GM12872 (cell line): ENCODE results near the gene SLC27A3.

Experiments
- CTCF ChIP-seq: IDR thresholded peaks from 3 replicates; pipeline ENCODE4 v1.5.1; 2011; ENCODE audit warnings: low read depth, mild to moderate bottlenecking, low read length, moderate library complexity; ENCODE audit not compliant: insufficient read depth

Gene SLC27A3

GRCh38 chr1:153790966-153791647 lies 15.9 kb downstream of the SLC27A3 start:
- TF ChIP-seq CTCF, result no peak

- TF ChIP-seq CTCF, result no peak
Observed at GRCh38 chr1:153791648-153792253, 16.5 kb downstream of the SLC27A3 start.

GRCh38 chr1:153792631-153793041 lies 17.4 kb downstream of the SLC27A3 start:
- no peak for TF ChIP-seq CTCF

GRCh38 chr1:153793261-153793972 lies 18.2 kb downstream of the SLC27A3 start:
- TF ChIP-seq CTCF, result no peak

GRCh38 chr1:153793973-153794615 lies 18.9 kb downstream of the SLC27A3 start:
- TF ChIP-seq CTCF, result no peak

- no peak for TF ChIP-seq CTCF
Observed at GRCh38 chr1:153794624-153795329, 19.6 kb downstream of the SLC27A3 start.
